Measurements from ENCODE around the gene KLK14. TPM values are rescaled to one million over a fixed set of nuclear protein-coding genes. Genes with fewer than 3 reads are reported as not detected.

Gene KLK14
- total RNA-seq, 2 donors from 2014 or later, result 4.2 to 5.3 TPM

DNA sequence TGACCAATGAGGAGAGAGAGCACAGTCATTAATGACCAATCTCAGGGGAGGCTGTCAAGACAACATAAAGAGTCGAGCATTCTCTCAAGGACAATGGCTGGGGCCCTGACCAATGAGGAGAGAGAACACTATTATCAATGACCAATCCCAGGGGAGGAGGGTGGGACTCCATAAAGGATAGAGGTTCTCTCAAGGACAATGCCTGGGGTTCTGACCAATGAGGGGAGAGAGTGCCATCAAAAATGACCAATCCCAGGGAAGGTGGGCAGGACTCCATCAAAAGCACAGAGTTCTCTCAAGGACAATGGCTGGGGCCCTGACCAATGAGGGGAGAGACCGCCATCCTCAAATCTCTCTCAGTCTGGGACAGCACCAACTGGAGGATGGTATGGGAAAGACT is 53.0 kb downstream of the KLK14 start:
- no peak overlapping the region for H3K27ac ChIP-seq
- no peaks in the 10 kb centered on the region for H3K27me3 ChIP-seq (replicated peaks; ENCODE audit: insufficient read depth)
- H3K4me3 ChIP-seq, result no peak overlapping the region
- intact Hi-C loops (cut with DNase I), result no loop called here
- WGBS, result 89% methylated on average over 2 of the region's 2 CpGs
- TF ChIP-seq POLR2AphosphoS5 (IDR thresholded peaks at IDR 0.05), result no peak
- TF ChIP-seq, protein P1, sequence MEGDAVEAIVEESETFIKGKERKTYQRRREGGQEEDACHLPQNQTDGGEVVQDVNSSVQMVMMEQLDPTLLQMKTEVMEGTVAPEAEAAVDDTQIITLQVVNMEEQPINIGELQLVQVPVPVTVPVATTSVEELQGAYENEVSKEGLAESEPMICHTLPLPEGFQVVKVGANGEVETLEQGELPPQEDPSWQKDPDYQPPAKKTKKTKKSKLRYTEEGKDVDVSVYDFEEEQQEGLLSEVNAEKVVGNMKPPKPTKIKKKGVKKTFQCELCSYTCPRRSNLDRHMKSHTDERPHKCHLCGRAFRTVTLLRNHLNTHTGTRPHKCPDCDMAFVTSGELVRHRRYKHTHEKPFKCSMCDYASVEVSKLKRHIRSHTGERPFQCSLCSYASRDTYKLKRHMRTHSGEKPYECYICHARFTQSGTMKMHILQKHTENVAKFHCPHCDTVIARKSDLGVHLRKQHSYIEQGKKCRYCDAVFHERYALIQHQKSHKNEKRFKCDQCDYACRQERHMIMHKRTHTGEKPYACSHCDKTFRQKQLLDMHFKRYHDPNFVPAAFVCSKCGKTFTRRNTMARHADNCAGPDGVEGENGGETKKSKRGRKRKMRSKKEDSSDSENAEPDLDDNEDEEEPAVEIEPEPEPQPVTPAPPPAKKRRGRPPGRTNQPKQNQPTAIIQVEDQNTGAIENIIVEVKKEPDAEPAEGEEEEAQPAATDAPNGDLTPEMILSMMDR (IDR thresholded peaks at IDR 0.05), result no peak
- DNase-seq (ENCODE audit: low spot score), result no peak
- no peaks in the 10 kb centered on the region for H3K36me3 ChIP-seq
- no peaks in the 10 kb centered on the region for H3K9me3 ChIP-seq
- H3K4me1 ChIP-seq (replicated peaks), result no peaks in the 10 kb centered on the region

Other genes starting within 250 kb of the KLK14 start
- gene KLK15, start 249.3 kb downstream of the KLK14 start, total RNA-seq, result 1 to 10 TPM; 4.0 to 8.5 TPM
- over 10,000 TPM in 1 of 2 donors, 1,000 to 10,000 TPM in 1; 7,620 to 35,247 TPM for gene KLK3, start 228.0 kb downstream of the KLK14 start, total RNA-seq
- gene KLK2, start 209.4 kb downstream of the KLK14 start, total RNA-seq, result over 10,000 TPM in 1 of 2 donors, 1,000 to 10,000 TPM in 1; 3,344 to 10,024 TPM
- gene KLK4, start 171.5 kb downstream of the KLK14 start, total RNA-seq, result 100 to 1,000 TPM; 188 to 330 TPM
- gene KLK5, start 129.8 kb downstream of the KLK14 start, total RNA-seq, result 1 to 10 TPM; 1.9 to 2.7 TPM
- 1 to 10 TPM in 1 of 2 donors, not detected in 1; 1.8 TPM for gene KLK6, start 113.3 kb downstream of the KLK14 start, total RNA-seq
- 1 to 10 TPM in 1 of 2 donors, under 1 TPM in 1; 0.68 to 1.2 TPM for gene KLK7, start 99.0 kb downstream of the KLK14 start, total RNA-seq
- not detected for gene KLK8, start 81.3 kb downstream of the KLK14 start, total RNA-seq
- gene KLK10, start 63.2 kb downstream of the KLK14 start, total RNA-seq, result 10 to 100 TPM in 1 of 2 donors, 1 to 10 TPM in 1; 7.4 to 49.6 TPM
- gene KLK11, start 56.3 kb downstream of the KLK14 start, total RNA-seq, result 100 to 1,000 TPM in 1 of 2 donors, 10 to 100 TPM in 1; 67.7 to 315 TPM
- under 1 TPM in 1 of 2 donors, not detected in 1; 0.73 TPM for gene KLK12, start 47.9 kb downstream of the KLK14 start, total RNA-seq
- gene KLK13, start 17.8 kb downstream of the KLK14 start, total RNA-seq, result under 1 TPM in 1 of 2 donors, not detected in 1; 0.77 TPM
- 10 to 100 TPM; 18.7 to 21.4 TPM for gene CTU1, start 25.5 kb upstream of the KLK14 start, total RNA-seq
- gene SIGLEC9, start 42.0 kb upstream of the KLK14 start, total RNA-seq, result 1 to 10 TPM in 1 of 2 donors, under 1 TPM in 1; 0.77 to 8.2 TPM
- gene SIGLEC7, start 59.4 kb upstream of the KLK14 start, total RNA-seq, result not detected
- 1 to 10 TPM; 1.9 to 2.5 TPM for gene CD33, start 142.2 kb upstream of the KLK14 start, total RNA-seq
- gene SIGLECL1, start 168.2 kb upstream of the KLK14 start, total RNA-seq, result 1 to 10 TPM in 1 of 2 donors, not detected in 1; 1.6 TPM
- gene IGLON5, start 228.8 kb upstream of the KLK14 start, total RNA-seq, result 10 to 100 TPM in 1 of 2 donors, not detected in 1; 12.6 TPM